AG04450 (cell line): ENCODE data around the gene DYNC1LI2. TPM values are rescaled to one million over a fixed set of nuclear protein-coding genes. Genes with fewer than 3 reads are reported as not detected.

ENCODE experiments used
- CTCF ChIA-PET: fragments of 300-600, 350-600 bp; formaldehyde crosslinking; extraction: SDS; loops from one replicate; lab custom pipeline; 2022; ENCODE audit warnings: antibody characterized with exemption, inconsistent platforms; lab: Charles Lee
- POLR2A ChIA-PET: fragments of 350-600 bp; formaldehyde crosslinking; extraction: SDS; loops from one replicate; lab custom pipeline; 2021; ENCODE audit warnings: antibody characterized with exemption, inconsistent platforms; lab: Yijun Ruan, JAX
- DNase-seq: peaks from one replicate; pipeline ENCODE4 v3.0.0-alpha.2; 2011; ENCODE audit warnings: low read depth, low spot score
- H3K27ac ChIP-seq: one replicate; pipeline ENCODE4 v1.5.1; 2012; ENCODE audit warnings: low read depth, low read length, control low read depth
- H3K27me3 ChIP-seq: one replicate; pipeline ENCODE4 v1.6.0; 2012; ENCODE audit warnings: low read length; ENCODE audit not compliant: control insufficient read depth, insufficient read depth
- H3K4me3 ChIP-seq: 2 replicates; pipeline ENCODE4 v1.5.1; 2011; ENCODE audit warnings: mild to moderate bottlenecking, low read depth, low read length, control low read depth
- H3K9me3 ChIP-seq: 2 replicates; pipeline ENCODE4 v1.5.1; 2012; ENCODE audit warnings: low read length; ENCODE audit not compliant: control insufficient read depth, insufficient read depth
- polyA plus RNA-seq: library from polyadenylated mRNA; depleted of rRNA; stranded (reverse); fragments of >200 nt; gene quantifications from 2 replicates; pipeline ENCODE4 v1.2.3, GENCODE V29; 2011
- TF ChIP-seq, protein P1 (sequence below): IDR thresholded peaks from 2 replicates; pipeline ENCODE4 v1.5.1; 2011; ENCODE audit warnings: low read depth, low read length, control low read depth, inconsistent platforms

DYNC1LI2 gene
- polyA plus RNA-seq, 1 experiment: 88.5 TPM

DNA sequence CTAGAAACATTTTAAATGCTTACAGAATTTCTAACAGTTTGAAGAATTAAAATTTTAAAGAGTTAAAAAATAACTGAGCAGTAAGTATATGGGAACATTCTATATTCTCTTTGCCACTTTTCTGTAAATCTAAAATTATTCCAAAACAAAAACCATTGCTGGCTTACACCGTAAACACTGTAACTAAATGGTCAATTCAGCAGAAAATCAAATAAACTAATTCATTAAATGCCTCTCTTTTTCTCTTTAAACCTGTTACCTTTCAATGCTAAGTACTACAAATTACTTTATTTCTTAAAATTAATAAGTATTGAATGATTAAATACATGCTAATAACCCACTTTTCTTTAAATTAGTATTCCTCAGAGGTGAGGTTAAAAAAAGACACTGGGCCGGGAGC, 36.0 kb upstream of the DYNC1LI2 start:
- no peaks in the 10 kb centered on the region for H3K9me3 ChIP-seq
- CTCF ChIA-PET: no interaction called here
- POLR2A ChIA-PET: no interaction called here
- no peak overlapping the region for H3K4me3 ChIP-seq
- DNase-seq: no peak
- TF ChIP-seq, protein P1, sequence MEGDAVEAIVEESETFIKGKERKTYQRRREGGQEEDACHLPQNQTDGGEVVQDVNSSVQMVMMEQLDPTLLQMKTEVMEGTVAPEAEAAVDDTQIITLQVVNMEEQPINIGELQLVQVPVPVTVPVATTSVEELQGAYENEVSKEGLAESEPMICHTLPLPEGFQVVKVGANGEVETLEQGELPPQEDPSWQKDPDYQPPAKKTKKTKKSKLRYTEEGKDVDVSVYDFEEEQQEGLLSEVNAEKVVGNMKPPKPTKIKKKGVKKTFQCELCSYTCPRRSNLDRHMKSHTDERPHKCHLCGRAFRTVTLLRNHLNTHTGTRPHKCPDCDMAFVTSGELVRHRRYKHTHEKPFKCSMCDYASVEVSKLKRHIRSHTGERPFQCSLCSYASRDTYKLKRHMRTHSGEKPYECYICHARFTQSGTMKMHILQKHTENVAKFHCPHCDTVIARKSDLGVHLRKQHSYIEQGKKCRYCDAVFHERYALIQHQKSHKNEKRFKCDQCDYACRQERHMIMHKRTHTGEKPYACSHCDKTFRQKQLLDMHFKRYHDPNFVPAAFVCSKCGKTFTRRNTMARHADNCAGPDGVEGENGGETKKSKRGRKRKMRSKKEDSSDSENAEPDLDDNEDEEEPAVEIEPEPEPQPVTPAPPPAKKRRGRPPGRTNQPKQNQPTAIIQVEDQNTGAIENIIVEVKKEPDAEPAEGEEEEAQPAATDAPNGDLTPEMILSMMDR: no peak
- peaks cover 7% of the 10 kb centered on the region for H3K27me3 ChIP-seq
- H3K27ac ChIP-seq: no peak overlapping the region

DNA sequence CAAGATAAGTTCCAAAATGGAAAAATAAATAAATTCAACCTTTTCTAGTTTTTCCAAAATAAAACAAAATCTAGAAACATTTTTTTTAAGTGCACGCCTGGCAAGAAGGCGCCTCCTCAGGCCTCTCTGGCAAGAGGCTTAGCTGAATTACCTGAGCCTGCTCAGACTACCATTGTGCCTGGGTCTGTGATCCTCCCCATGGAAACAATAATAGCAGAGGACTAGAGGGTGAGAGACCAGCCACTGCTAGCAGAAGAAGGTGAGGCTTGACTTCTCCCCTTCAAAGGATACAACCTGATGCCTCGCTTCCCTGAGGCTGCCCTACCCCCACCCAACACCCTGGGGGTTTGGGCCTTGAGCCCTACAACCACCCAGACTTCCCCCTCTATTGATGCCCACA, 35.1 kb upstream of the DYNC1LI2 start:
- H3K27me3 ChIP-seq: peaks cover 6% of the 10 kb centered on the region
- no peak overlapping the region for H3K4me3 ChIP-seq
- ChIA-PET POLR2A (no interaction called here), CTCF (no interaction called here)
- no peak overlapping the region for H3K27ac ChIP-seq
- H3K9me3 ChIP-seq: no peaks in the 10 kb centered on the region
- TF ChIP-seq, protein P1: no peak
- no peak for DNase-seq

DNA sequence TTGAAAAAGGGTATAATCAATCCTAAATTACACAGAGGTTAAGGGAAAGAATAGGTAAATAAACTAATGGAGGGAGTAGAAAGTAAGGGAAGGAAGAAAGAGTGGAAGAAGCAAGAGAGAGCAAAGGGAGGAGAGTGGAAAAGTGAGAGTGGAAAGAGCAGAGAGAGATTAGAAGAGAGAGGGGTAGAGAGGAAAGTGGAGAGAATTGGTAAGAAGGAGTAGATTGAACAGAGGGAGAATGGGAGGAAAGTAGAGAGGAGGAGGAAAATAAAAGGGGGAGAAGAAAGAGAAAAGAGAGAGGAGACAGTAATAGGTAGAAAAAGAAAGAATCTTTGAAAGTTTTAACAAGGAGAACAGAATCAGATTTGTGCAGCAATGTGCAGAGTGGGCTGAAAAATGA, 25.0 kb upstream of the DYNC1LI2 start:
- Histone ChIP-seq H3K4me3 (no peak overlapping the region), H3K27me3 (no peaks in the 10 kb centered on the region), H3K9me3 (no peaks in the 10 kb centered on the region), H3K27ac (no peak overlapping the region)
- ChIA-PET POLR2A (interaction anchor here (0.7 kb wide), 1 partner anchor 251 kb away, joined by 3 read pairs; no protein-coding TSS in a partner anchor), CTCF (interaction anchor here (3.9 kb wide), 1 partner anchor 54 kb away, joined by 18 read pairs; the partner anchor contains the start of gene NAE1)
- TF ChIP-seq, protein P1: no peak
- DNase-seq: no peak

DNA sequence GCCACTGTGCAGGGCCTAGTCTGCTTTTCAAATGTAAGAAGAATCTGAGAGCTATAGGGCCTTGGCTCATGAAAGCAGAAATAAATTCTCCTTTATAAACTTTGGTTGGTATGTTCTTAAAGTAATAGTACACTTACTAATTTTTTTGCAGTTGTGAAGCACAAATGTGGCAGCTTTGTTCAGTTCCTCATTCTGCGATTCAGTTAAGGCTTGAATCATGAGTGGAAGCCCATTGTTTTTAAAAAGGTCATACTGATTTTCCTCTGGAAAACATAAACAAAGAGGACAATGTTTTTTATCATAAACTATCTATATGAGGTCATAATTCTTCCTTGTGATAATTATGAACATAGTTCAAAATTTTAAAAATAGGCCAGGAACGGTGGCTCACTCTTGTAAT, 23.6 kb upstream of the DYNC1LI2 start:
- CTCF ChIA-PET: interaction anchor here (1.9 kb wide), 1 partner anchor 23 kb away, joined by 7 read pairs; the partner anchor contains the start of gene DYNC1LI2
- H3K27ac ChIP-seq: no peak overlapping the region
- H3K27me3 ChIP-seq: no peaks in the 10 kb centered on the region
- H3K9me3 ChIP-seq: no peaks in the 10 kb centered on the region
- no peak for DNase-seq
- TF ChIP-seq, protein P1: no peak
- no peak overlapping the region for H3K4me3 ChIP-seq
- POLR2A ChIA-PET: no interaction called here

DNA sequence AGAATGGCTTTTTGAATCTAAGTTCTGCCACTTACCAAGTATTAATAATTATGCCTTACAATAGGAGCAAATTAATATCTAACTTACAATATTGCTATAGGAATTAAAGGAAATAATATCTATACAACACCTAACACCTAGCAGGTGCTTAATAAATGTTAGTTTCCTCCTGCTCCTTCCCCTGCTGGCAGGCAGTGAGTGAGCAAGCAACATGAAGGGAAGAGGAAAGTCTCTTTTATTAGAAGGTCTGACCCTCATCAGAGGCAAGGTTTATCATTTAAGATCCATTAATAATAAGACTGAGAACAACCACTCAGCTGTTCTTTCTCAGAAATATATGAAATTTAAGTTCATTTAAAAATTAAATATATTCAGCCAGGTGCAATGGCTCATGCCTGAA, 6.7 kb upstream of the DYNC1LI2 start:
- ChIA-PET POLR2A (no interaction called here), CTCF (interaction anchor here (1.2 kb wide), 1 partner anchor 30 kb away, joined by 5 read pairs; no protein-coding TSS in a partner anchor)
- Histone ChIP-seq H3K27ac (no peak overlapping the region), H3K4me3 (no peak overlapping the region), H3K27me3 (peaks cover 22% of the 10 kb centered on the region), H3K9me3 (no peaks in the 10 kb centered on the region; the same call in 1 of the 2 replicates)
- DNase-seq: no peak
- TF ChIP-seq, protein P1: no peak
